Trophoblast cell (in vitro differentiated cells and primary cell): ENCODE results near the gene ALK.

Source experiments
- DNase-seq, 2 donors: peaks; one replicate each; pipeline ENCODE4 v3.0.0-alpha.2; 2016
- H2AFZ ChIP-seq: 2 replicates; pipeline ENCODE4 v1.6.1; 2013; ENCODE audit warnings: low read length, moderate library complexity, mild to moderate bottlenecking; ENCODE audit not compliant: insufficient read depth, poor library complexity
- H2AK5ac ChIP-seq: 2 replicates; pipeline ENCODE4 v1.6.1; 2013; ENCODE audit warnings: mild to moderate bottlenecking, low read length
- H2BK120ac ChIP-seq: 2 replicates; pipeline ENCODE4 v1.6.1; 2013; ENCODE audit warnings: low read length, mild to moderate bottlenecking, moderate library complexity; ENCODE audit not compliant: insufficient read depth, poor library complexity
- H2BK12ac ChIP-seq: 2 replicates; pipeline ENCODE4 v1.6.1; 2013; ENCODE audit warnings: mild to moderate bottlenecking, low read length, moderate library complexity
- H2BK5ac ChIP-seq: 2 replicates; pipeline ENCODE4 v1.6.1; 2013; ENCODE audit warnings: low read length, low read depth, moderate library complexity, mild to moderate bottlenecking; ENCODE audit not compliant: poor library complexity
- H3K14ac ChIP-seq: 2 replicates; pipeline ENCODE4 v1.6.1; 2013; ENCODE audit warnings: mild to moderate bottlenecking, low read length
- H3K18ac ChIP-seq: 2 replicates; pipeline ENCODE4 v1.6.1; 2013; ENCODE audit warnings: mild to moderate bottlenecking, low read length
- H3K23ac ChIP-seq: 2 replicates; pipeline ENCODE4 v1.6.1; 2013; ENCODE audit warnings: low read length
- H3K27ac ChIP-seq: 2 replicates; pipeline ENCODE4 v1.5.1; 2013; ENCODE audit warnings: low read depth, mild to moderate bottlenecking, inconsistent platforms, low read length, moderate library complexity
- H3K27me3 ChIP-seq: 2 replicates; pipeline ENCODE4 v1.6.1; 2013; ENCODE audit warnings: inconsistent platforms, mild to moderate bottlenecking, low read length, moderate library complexity; ENCODE audit not compliant: insufficient read depth
- H3K36me3 ChIP-seq, 2 experiments: 1 replicate in 1 of 2; 2 replicates in 1 of 2; pipeline ENCODE4 v1.6.1; 2013; ENCODE audit warnings: low read length in 2 of 2, mild to moderate bottlenecking in 2 of 2, moderate library complexity in 1 of 2; ENCODE audit not compliant: insufficient read depth in 2 of 2, control insufficient read depth in 1 of 2
- H3K4ac ChIP-seq: 2 replicates; pipeline ENCODE4 v1.6.1; 2013; ENCODE audit warnings: low read depth, mild to moderate bottlenecking, low read length, moderate library complexity
- H3K4me1 ChIP-seq, 2 experiments: 1 replicate in 1 of 2; 2 replicates in 1 of 2; pipeline ENCODE4 v1.6.1; 2013; ENCODE audit warnings: low read length in 2 of 2, mild to moderate bottlenecking in 2 of 2, moderate library complexity in 1 of 2; ENCODE audit not compliant: insufficient read depth in 2 of 2, control insufficient read depth in 1 of 2
- H3K4me2 ChIP-seq: 2 replicates; pipeline ENCODE4 v1.6.1; 2013; ENCODE audit warnings: inconsistent platforms, mild to moderate bottlenecking, low read length, moderate library complexity
- H3K4me3 ChIP-seq: 2 replicates; pipeline ENCODE4 v1.5.1; 2013; ENCODE audit warnings: mild to moderate bottlenecking, low read depth, low read length, inconsistent platforms
- H3K79me1 ChIP-seq: one replicate; pipeline ENCODE4 v1.6.1; 2013; ENCODE audit warnings: low read length
- H3K79me2 ChIP-seq: 2 replicates; pipeline ENCODE4 v1.6.1; 2013; ENCODE audit warnings: low read length, mild to moderate bottlenecking; ENCODE audit not compliant: control insufficient read depth, insufficient read depth, poor library complexity
- H3K9ac ChIP-seq: 2 replicates; pipeline ENCODE4 v1.6.1; 2013; ENCODE audit warnings: mild to moderate bottlenecking, low read length
- H3K9me3 ChIP-seq: 2 replicates; pipeline ENCODE4 v1.6.1; 2013; ENCODE audit warnings: low read depth, mild to moderate bottlenecking, control low read depth, inconsistent platforms, low read length; ENCODE audit not compliant: insufficient read depth
- H4K12ac ChIP-seq: 2 replicates; pipeline ENCODE4 v1.6.1; 2013; ENCODE audit warnings: low read depth, mild to moderate bottlenecking, low read length, moderate library complexity
- H4K8ac ChIP-seq: 2 replicates; pipeline ENCODE4 v1.6.1; 2013; ENCODE audit warnings: low read depth, mild to moderate bottlenecking, low read length, moderate library complexity
- H4K91ac ChIP-seq: one replicate; pipeline ENCODE4 v1.6.1; 2013; ENCODE audit warnings: low read depth, mild to moderate bottlenecking, low read length, moderate library complexity
- WGBS: extraction: QIAGEN DNeasy Blood & Tissue Kit; methylation state at CpG from one replicate; pipeline ENCODE4 v1.1.7; 2013; ENCODE audit warnings: missing lambda C conversion rate; ENCODE audit not compliant: insufficient read length, insufficient coverage; ENCODE audit errors: extremely low coverage; 5-methylcytosine and 5-hydroxymethylcytosine counted together

The ALK gene

DNA sequence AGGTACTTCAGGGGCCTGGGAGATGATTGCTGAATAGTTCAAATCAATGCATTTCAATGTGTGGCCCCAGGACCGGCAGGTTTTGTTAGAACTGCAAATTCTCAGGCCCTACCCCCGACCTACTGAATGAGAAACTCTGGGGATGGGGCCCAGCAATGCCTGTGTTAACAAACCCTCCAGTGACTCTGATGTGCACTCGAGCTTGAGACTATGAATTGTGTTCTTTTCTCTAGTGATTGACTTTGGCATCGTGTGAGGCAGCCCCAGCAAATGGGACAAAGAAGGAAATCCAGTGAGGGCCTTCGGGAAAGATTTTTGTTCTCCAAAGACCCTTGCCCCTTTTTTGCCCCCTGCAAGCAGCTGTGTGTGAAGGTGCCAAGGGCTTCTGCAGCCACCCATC is 22.4 kb downstream of the ALK start:
- Histone ChIP-seq H3K18ac (no peak overlapping the region), H3K27me3 (no peaks in the 10 kb centered on the region), H4K91ac (no peak overlapping the region), H3K23ac (no peak overlapping the region), H2AK5ac (no peak overlapping the region), H3K4me3 (no peak overlapping the region), H4K12ac (no peak overlapping the region), H3K9me3 (no peaks in the 10 kb centered on the region), H2BK12ac (no peak overlapping the region), H2BK5ac (no peak overlapping the region), H2AFZ (no peak overlapping the region), H3K4ac (no peak overlapping the region), H3K14ac (no peak overlapping the region), H3K36me3 (no peaks in the 10 kb centered on the region), H3K27ac (no peak overlapping the region), H3K4me1 (no peaks in the 10 kb centered on the region), H3K9ac (no peak overlapping the region), H3K79me2 (no peaks in the 10 kb centered on the region), H3K4me2 (no peak overlapping the region), H4K8ac (no peak overlapping the region), H2BK120ac (no peak overlapping the region), H3K79me1 (no peaks in the 10 kb centered on the region)
- no peak for DNase-seq
- WGBS, result no CpG with 5 or more reads among the region's 5 CpGs

DNA sequence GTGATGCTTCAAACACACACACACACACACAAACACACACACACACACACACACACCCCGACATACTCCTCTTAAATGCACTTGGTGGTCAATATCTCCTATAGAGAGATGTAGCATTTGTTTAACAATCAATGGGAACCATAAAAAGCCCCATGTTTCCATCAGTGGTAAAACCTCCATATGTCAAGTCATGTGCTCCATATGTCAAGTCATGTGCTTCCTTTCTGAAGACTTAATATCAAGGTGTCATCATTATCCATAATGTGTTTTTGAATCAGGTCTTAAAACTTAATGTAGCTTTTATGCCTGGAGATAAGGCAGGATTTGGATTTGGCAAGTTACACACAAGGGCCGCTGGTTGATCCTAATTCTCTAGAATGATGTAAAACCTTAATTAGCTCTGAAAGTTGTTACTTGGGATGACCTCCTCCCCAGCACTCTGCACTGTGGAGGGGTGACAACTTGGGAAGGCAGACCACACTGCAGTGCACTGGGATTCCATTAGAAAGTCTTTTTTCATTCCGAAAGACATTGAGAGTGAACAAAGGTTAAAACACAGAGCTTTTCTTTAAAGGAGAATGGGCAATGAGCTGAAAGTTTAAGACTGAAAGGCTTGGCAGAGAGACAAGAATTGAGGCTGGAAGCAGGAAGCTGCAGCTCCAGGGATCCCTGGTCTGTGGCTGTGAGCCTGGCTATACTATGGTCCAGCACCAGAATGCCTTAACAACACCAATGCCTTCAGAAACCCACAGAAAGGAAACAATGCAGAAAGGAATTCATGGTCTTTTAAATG is 26.4 kb downstream of the ALK start:
- no peak overlapping the region for H3K14ac ChIP-seq
- H3K27ac ChIP-seq, result no peak overlapping the region
- H3K4me1 ChIP-seq, result no peaks in the 10 kb centered on the region
- H3K18ac ChIP-seq, result no peak overlapping the region
- H4K8ac ChIP-seq, result no peak overlapping the region
- no peak overlapping the region for H2AFZ ChIP-seq
- no peak overlapping the region for H4K91ac ChIP-seq
- no peaks in the 10 kb centered on the region for H3K9me3 ChIP-seq
- no peaks in the 10 kb centered on the region for H3K79me1 ChIP-seq
- no CpG with 5 or more reads among the region's 3 CpGs for WGBS
- no peak overlapping the region for H4K12ac ChIP-seq
- H3K23ac ChIP-seq, result no peak overlapping the region
- H3K9ac ChIP-seq, result no peak overlapping the region
- no peak overlapping the region for H3K4ac ChIP-seq
- DNase-seq, result no peak
- no peaks in the 10 kb centered on the region for H3K36me3 ChIP-seq
- H2AK5ac ChIP-seq, result no peak overlapping the region
- H3K27me3 ChIP-seq, result no peaks in the 10 kb centered on the region
- H3K79me2 ChIP-seq, result no peaks in the 10 kb centered on the region
- H3K4me2 ChIP-seq, result no peak overlapping the region
- no peak overlapping the region for H2BK12ac ChIP-seq
- H2BK5ac ChIP-seq, result no peak overlapping the region
- no peak overlapping the region for H2BK120ac ChIP-seq
- no peak overlapping the region for H3K4me3 ChIP-seq

DNA sequence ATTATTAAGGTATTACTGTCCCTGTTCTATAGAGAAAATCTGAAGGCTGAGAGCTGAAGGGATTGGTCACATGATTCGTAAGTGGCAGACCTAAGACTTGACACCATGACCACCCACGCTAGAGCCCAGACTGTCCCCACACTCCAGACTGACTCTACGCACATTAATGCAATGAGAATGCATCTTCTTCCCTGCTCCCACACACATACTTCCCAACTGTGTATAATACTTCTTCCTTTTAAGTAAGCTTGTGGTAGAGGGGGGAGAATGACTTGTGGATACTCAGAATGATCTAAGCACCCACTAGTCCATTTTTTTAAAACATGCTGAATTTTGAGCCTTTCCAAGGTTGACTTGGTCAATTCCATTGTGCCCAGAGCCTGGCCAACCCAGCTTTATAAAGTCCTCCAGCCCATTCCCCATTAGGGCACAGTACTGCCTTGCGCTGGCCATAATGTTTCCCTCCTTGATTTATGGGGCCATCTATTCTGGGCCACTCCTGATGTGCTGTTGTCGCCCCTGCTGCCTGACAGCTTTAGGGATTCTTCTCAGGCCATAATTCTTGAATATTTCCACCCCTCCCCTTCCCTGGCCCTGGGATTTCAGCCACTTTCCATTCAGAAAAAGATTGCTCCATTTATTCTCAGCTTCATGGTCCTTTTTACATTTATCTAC is 28.7 kb downstream of the ALK start:
- Histone ChIP-seq H4K8ac (no peak overlapping the region), H3K4me3 (no peak overlapping the region), H3K27me3 (no peaks in the 10 kb centered on the region), H3K4me2 (no peak overlapping the region), H3K36me3 (no peaks in the 10 kb centered on the region), H3K9ac (no peak overlapping the region), H3K18ac (no peak overlapping the region), H2BK120ac (no peak overlapping the region), H3K4ac (no peak overlapping the region), H3K79me1 (no peaks in the 10 kb centered on the region), H3K9me3 (no peaks in the 10 kb centered on the region), H2AK5ac (no peak overlapping the region), H2BK12ac (no peak overlapping the region), H3K79me2 (no peaks in the 10 kb centered on the region), H2AFZ (no peak overlapping the region), H3K4me1 (no peaks in the 10 kb centered on the region), H4K12ac (no peak overlapping the region), H3K27ac (no peak overlapping the region), H3K14ac (no peak overlapping the region), H4K91ac (no peak overlapping the region), H3K23ac (no peak overlapping the region), H2BK5ac (no peak overlapping the region)
- DNase-seq, result no peak
- WGBS, result no CpG with 5 or more reads among the region's 5 CpGs

DNA sequence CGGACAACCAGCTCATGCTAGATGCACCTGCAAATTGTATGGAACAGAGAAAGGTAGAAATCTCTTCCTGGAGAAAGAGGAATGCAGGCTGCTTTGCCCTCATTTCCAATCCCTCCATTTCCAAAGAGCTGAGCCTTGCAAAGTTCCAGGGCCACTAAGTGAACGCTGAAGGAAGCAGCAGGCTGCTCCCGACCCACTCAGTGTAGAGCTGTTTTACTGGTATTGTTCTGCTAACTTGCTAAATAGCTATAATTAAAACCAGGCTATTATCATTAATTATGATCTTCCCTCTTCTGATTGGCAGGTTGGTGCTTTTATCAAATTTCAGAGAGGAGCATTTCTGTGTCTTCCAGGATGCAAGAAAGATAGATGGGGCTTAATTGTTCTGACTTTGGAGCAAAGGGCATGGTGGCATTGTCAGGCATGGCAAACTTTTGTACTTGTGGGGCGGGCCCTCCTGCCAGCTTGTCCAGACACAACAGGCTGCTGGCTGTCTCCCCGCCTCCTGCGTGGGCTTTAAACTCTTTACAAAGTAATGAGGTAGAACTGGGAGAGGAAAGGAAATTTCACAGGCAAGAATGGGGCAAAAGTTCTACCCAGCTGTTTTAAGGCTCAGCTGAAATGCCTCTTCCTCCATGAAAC is 40.2 kb downstream of the ALK start:
- Histone ChIP-seq H2BK120ac (no peak overlapping the region), H3K4ac (no peak overlapping the region), H3K14ac (no peak overlapping the region), H3K27ac (no peak overlapping the region), H4K8ac (no peak overlapping the region), H3K23ac (no peak overlapping the region), H3K79me2 (no peaks in the 10 kb centered on the region), H2AFZ (no peak overlapping the region), H2BK12ac (no peak overlapping the region), H3K9ac (no peak overlapping the region), H2BK5ac (no peak overlapping the region), H3K4me2 (no peak overlapping the region), H3K36me3 (no peaks in the 10 kb centered on the region), H3K9me3 (peaks cover 3% of the 10 kb centered on the region), H4K12ac (no peak overlapping the region), H3K79me1 (no peaks in the 10 kb centered on the region), H4K91ac (no peak overlapping the region), H3K4me3 (no peak overlapping the region), H3K18ac (no peak overlapping the region), H3K4me1 (no peaks in the 10 kb centered on the region), H2AK5ac (no peak overlapping the region), H3K27me3 (no peaks in the 10 kb centered on the region)
- no CpG with 5 or more reads among the region's 6 CpGs for WGBS
- DNase-seq, result no peak
